Measurements from ENCODE around the gene LRIT2.

Gene LRIT2

GRCh38 chr10:84205049-84205852 lies 20.1 kb downstream of the LRIT2 start:
- peak; percentile 80 for DNase-seq

GRCh38 chr10:84204610-84205009 lies 20.7 kb downstream of the LRIT2 start:
- no peak for DNase-seq

GRCh38 chr10:84204122-84204521 lies 21.2 kb downstream of the LRIT2 start:
- DNase-seq = peak; percentile 48

GRCh38 chr10:84202349-84202748 lies 23.0 kb downstream of the LRIT2 start:
- DNase-seq = no peak

GRCh38 chr10:84201682-84202081 lies 23.7 kb downstream of the LRIT2 start:
- no peak for DNase-seq

GRCh38 chr10:84201244-84201606 lies 24.1 kb downstream of the LRIT2 start:
- no peak for DNase-seq

- DNase-seq = peak; percentile 55
These were observed 24.7 kb downstream of the LRIT2 start for GRCh38 chr10:84200537-84201243.

- no peak for DNase-seq
These were observed 27.0 kb downstream of the LRIT2 start for GRCh38 chr10:84198206-84198915.

- no peak for DNase-seq
These were observed 27.7 kb downstream of the LRIT2 start for GRCh38 chr10:84197643-84198042.

- no peak for DNase-seq
These were observed 28.4 kb downstream of the LRIT2 start for GRCh38 chr10:84196941-84197340.

- no peak for DNase-seq
These were observed 29.3 kb downstream of the LRIT2 start for GRCh38 chr10:84196083-84196482.

GRCh38 chr10:84195044-84195830 lies 30.1 kb downstream of the LRIT2 start:
- no peak for DNase-seq

GRCh38 chr10:84194424-84195043 lies 30.8 kb downstream of the LRIT2 start, which contains the start of gene CDHR1:
TSS of gene CDHR1 (plus strand) at chr10:84194537. CDS start at chr10:84194761, 224 bp downstream.
- peak; percentile 65 for DNase-seq

GRCh38 chr10:84193846-84194423 lies 31.4 kb downstream of the LRIT2 start:
- no peak for DNase-seq

GRCh38 chr10:84193327-84193726 lies 32.0 kb downstream of the LRIT2 start:
- DNase-seq = no peak

- no peak for DNase-seq
These were observed 34.2 kb downstream of the LRIT2 start for GRCh38 chr10:84191106-84191505.

GRCh38 chr10:84190621-84191020 lies 34.7 kb downstream of the LRIT2 start:
- DNase-seq = no peak

- DNase-seq = no peak
These were observed 36.5 kb downstream of the LRIT2 start for GRCh38 chr10:84188815-84189214.

- DNase-seq = no peak
These were observed 39.7 kb downstream of the LRIT2 start for GRCh38 chr10:84185526-84186175.

- no peak for DNase-seq
These were observed 40.8 kb downstream of the LRIT2 start for GRCh38 chr10:84184517-84184916.

- no peak for DNase-seq
These were observed 43.7 kb downstream of the LRIT2 start for GRCh38 chr10:84181631-84182030.
